Naive thymus-derived CD4-positive, alpha-beta T cell (primary cell): ENCODE data around the gene MAMDC2. TPM values are rescaled to one million over a fixed set of nuclear protein-coding genes. Genes with fewer than 3 reads are reported as not detected.

Experiments
- ATAC-seq: fragments of 150-1000 bp; cut with Tn5 transposase; 2 replicates; pipeline ENCODE4 v1.10.0; 2021; ENCODE audit warnings: mild to moderate bottlenecking, moderate library complexity
- CTCF ChIA-PET: fragments of 350-600 bp; sonication (Branson Sonifier 250); formaldehyde crosslinking; loops from one replicate; lab custom pipeline; 2021; ENCODE audit warnings: antibody characterized with exemption; lab: Charles Lee
- POLR2A ChIA-PET: fragments of 350-600 bp; sonication (Branson Sonifier 250); formaldehyde crosslinking; loops from one replicate; lab custom pipeline; 2021; ENCODE audit warnings: antibody characterized with exemption, inconsistent platforms; lab: Charles Lee
- DNase-seq, 9 donors: peaks; one replicate each; pipeline versions ENCODE4 v3.0.0 to v3.0.0-alpha.2; 2020 to 2022; ENCODE audit warnings: mixed read lengths in 1 of 9
- H3K27ac ChIP-seq: one replicate; pipeline ENCODE4 v1.7.0; 2013; ENCODE audit warnings: mild to moderate bottlenecking, low read depth, low read length, moderate library complexity
- H3K27me3 ChIP-seq, 2 donors: one replicate each; pipeline ENCODE4 v1.7.0; 2013; ENCODE audit warnings: low read length in 2 of 2, mild to moderate bottlenecking in 2 of 2, moderate library complexity in 2 of 2; ENCODE audit not compliant: control insufficient read depth in 2 of 2, insufficient read depth in 2 of 2
- H3K36me3 ChIP-seq, 3 experiments: 1 replicate in 2 of 3; 2 replicates in 1 of 3; pipeline ENCODE4 v1.7.0; 2013; ENCODE audit warnings: low read length in 3 of 3, mild to moderate bottlenecking in 3 of 3, moderate library complexity in 1 of 3; ENCODE audit not compliant: insufficient read depth in 3 of 3, control insufficient read depth in 2 of 3
- H3K4me1 ChIP-seq, 2 donors: one replicate each; pipeline ENCODE4 v1.7.0; 2013; ENCODE audit warnings: low read length in 2 of 2, mild to moderate bottlenecking in 2 of 2, moderate library complexity in 1 of 2; ENCODE audit not compliant: control insufficient read depth in 2 of 2, insufficient read depth in 2 of 2
- H3K4me3 ChIP-seq: 2 replicates; pipeline ENCODE4 v1.7.0; 2013; ENCODE audit warnings: mild to moderate bottlenecking, low read length
- H3K9me3 ChIP-seq, 3 experiments: 1 replicate in 2 of 3; 2 replicates in 1 of 3; pipeline ENCODE4 v1.7.0; 2013; ENCODE audit warnings: low read length in 3 of 3; ENCODE audit not compliant: control insufficient read depth in 2 of 3
- H3K27ac Mint-ChIP-seq, 9 donors: one replicate each; pipeline ENCODE4 v1.8.0; 2020 to 2022; ENCODE audit warnings: mixed read lengths in 9 of 9, mild to moderate bottlenecking in 8 of 9, moderate library complexity in 5 of 9, inconsistent platforms in 2 of 9
- H3K27me3 Mint-ChIP-seq, 5 donors: one replicate each; pipeline ENCODE4 v1.8.0; 2021 to 2022; ENCODE audit warnings: mixed read lengths in 5 of 5, mild to moderate bottlenecking in 1 of 5
- H3K36me3 Mint-ChIP-seq, 5 donors: one replicate each; pipeline ENCODE4 v1.8.0; 2020 to 2022; ENCODE audit warnings: mixed read lengths in 5 of 5, mild to moderate bottlenecking in 3 of 5, inconsistent platforms in 1 of 5
- H3K4me1 Mint-ChIP-seq, 7 donors: one replicate each; pipeline ENCODE4 v1.8.0; 2020 to 2022; ENCODE audit warnings: mixed read lengths in 7 of 7, mild to moderate bottlenecking in 3 of 7, inconsistent platforms in 1 of 7
- H3K4me3 Mint-ChIP-seq, 10 donors: one replicate each; pipeline ENCODE4 v1.8.0; 2020 to 2022; ENCODE audit warnings: mild to moderate bottlenecking in 10 of 10, mixed read lengths in 10 of 10, moderate library complexity in 6 of 10, inconsistent platforms in 2 of 10
- H3K9me3 Mint-ChIP-seq, 11 donors: one replicate each; pipeline ENCODE4 v1.8.0; 2020 to 2022; ENCODE audit warnings: mixed read lengths in 11 of 11, mild to moderate bottlenecking in 4 of 11, inconsistent platforms in 1 of 11, moderate library complexity in 1 of 11
- intact Hi-C, 2 donors: fragments of 100-400 bp; cut with micrococcal nuclease; formaldehyde crosslinking; loops; one replicate each; pipeline ENCODE4 v1.15.1; 2023
- polyA plus RNA-seq, 2 donors: library from polyadenylated mRNA; unstranded; fragments of 300-500 nt; fragmentation: Illumina TruSeq; gene quantifications; one replicate each; pipeline ENCODE4 v1.2.3, GENCODE V29; 2021
- total RNA-seq, 6 experiments: library from RNA in 5 of 6; stranded (reverse) in 5 of 6; gene quantifications; 1 replicate in 5 of 6; 2 replicates in 1 of 6; pipeline ENCODE4 v1.2.3 and lab custom pipeline; 2021 to 2026

Gene MAMDC2
- total and polyA plus RNA-seq, 7 experiments from 2014 or later = 0.61 TPM; not detected in 6

- DNase-seq (no peak), ATAC-seq (no peak)
- H3K27me3 Mint-ChIP-seq = peaks cover 4 to 17% (median 8%) of the 10 kb centered on the region in 5 donors
- no peaks in the 10 kb centered on the region for H3K9me3 ChIP-seq
- H3K4me1 ChIP-seq = no peaks in the 10 kb centered on the region
- H3K4me3 ChIP-seq = no peak overlapping the region
- POLR2A ChIA-PET = no interaction called here
- H3K4me3 Mint-ChIP-seq = no peak overlapping the region
- H3K36me3 ChIP-seq = no peaks in the 10 kb centered on the region
- no peaks in the 10 kb centered on the region for H3K4me1 Mint-ChIP-seq
- H3K27ac ChIP-seq = no peak overlapping the region
- no peaks in the 10 kb centered on the region for H3K27me3 ChIP-seq
- H3K9me3 Mint-ChIP-seq = peaks cover 0 to 6% (median 0%) of the 10 kb centered on the region in 11 donors
- CTCF ChIA-PET = interaction anchor here (0.6 kb wide), 1 partner anchor 17 kb away, joined by 3 read pairs; no protein-coding TSS in a partner anchor
- no peaks in the 10 kb centered on the region for H3K36me3 Mint-ChIP-seq
- intact Hi-C loops = no loop called here
- no peak overlapping the region for H3K27ac Mint-ChIP-seq
Observed at GRCh38 chr9:70093095-70093494, 49.4 kb downstream of the MAMDC2 start.

GRCh38 chr9:70093944-70094343 lies 50.3 kb downstream of the MAMDC2 start:
- Histone ChIP-seq H3K27ac (no peak overlapping the region), H3K36me3 (no peaks in the 10 kb centered on the region), H3K9me3 (no peaks in the 10 kb centered on the region), H3K4me3 (no peak overlapping the region), H3K4me1 (no peaks in the 10 kb centered on the region), H3K27me3 (no peaks in the 10 kb centered on the region)
- Mint-ChIP-seq H3K27ac (no peak overlapping the region), H3K27me3 (peaks cover 4 to 17% (median 11%) of the 10 kb centered on the region in 5 donors), H3K4me3 (no peak overlapping the region), H3K9me3 (peaks cover 0 to 6% (median 0%) of the 10 kb centered on the region in 11 donors), H3K36me3 (no peaks in the 10 kb centered on the region), H3K4me1 (no peaks in the 10 kb centered on the region)
- intact Hi-C loops = no loop called here
- no peak for DNase-seq
- ChIA-PET CTCF (no interaction called here), POLR2A (no interaction called here)
- ATAC-seq = peak; percentile 83

GRCh38 chr9:70094747-70095146 lies 51.1 kb downstream of the MAMDC2 start:
- ATAC-seq (no peak), DNase-seq (no peak)
- Mint-ChIP-seq H3K36me3 (no peaks in the 10 kb centered on the region), H3K4me3 (no peak overlapping the region), H3K27ac (no peak overlapping the region), H3K27me3 (peaks cover 4 to 16% (median 12%) of the 10 kb centered on the region in 5 donors), H3K9me3 (peaks cover 0 to 6% (median 0%) of the 10 kb centered on the region in 11 donors), H3K4me1 (no peaks in the 10 kb centered on the region)
- Histone ChIP-seq H3K4me3 (no peak overlapping the region), H3K27me3 (no peaks in the 10 kb centered on the region), H3K9me3 (no peaks in the 10 kb centered on the region), H3K36me3 (no peaks in the 10 kb centered on the region), H3K27ac (no peak overlapping the region), H3K4me1 (no peaks in the 10 kb centered on the region)
- POLR2A ChIA-PET = no interaction called here
- CTCF ChIA-PET = no interaction called here
- intact Hi-C loops = no loop called here

- ChIA-PET POLR2A (no interaction called here), CTCF (no interaction called here)
Observed at GRCh38 chr9:70097187-70097586, 53.5 kb downstream of the MAMDC2 start.

GRCh38 chr9:70100362-70100761 lies 56.7 kb downstream of the MAMDC2 start:
- no peaks in the 10 kb centered on the region for H3K9me3 ChIP-seq
- no peak overlapping the region for H3K4me3 ChIP-seq
- Mint-ChIP-seq H3K4me3 (no peak overlapping the region), H3K9me3 (peaks cover 0 to 2% (median 0%) of the 10 kb centered on the region in 11 donors), H3K27me3 (peaks cover 4 to 18% (median 7%) of the 10 kb centered on the region in 5 donors), H3K4me1 (peaks cover 0 to 1% (median 0%) of the 10 kb centered on the region in 7 donors), H3K36me3 (no peaks in the 10 kb centered on the region), H3K27ac (no peak overlapping the region)
- intact Hi-C loops = no loop called here
- no peak for ATAC-seq
- POLR2A ChIA-PET = no interaction called here
- no peaks in the 10 kb centered on the region for H3K36me3 ChIP-seq
- no peak overlapping the region for H3K27ac ChIP-seq
- CTCF ChIA-PET = interaction anchor here (1.7 kb wide), 1 partner anchor 12 kb away, joined by 5 read pairs; no protein-coding TSS in a partner anchor
- H3K4me1 ChIP-seq = no peaks in the 10 kb centered on the region
- DNase-seq = no peak
- H3K27me3 ChIP-seq = no peaks in the 10 kb centered on the region

More at GRCh38 chr9:70097187-70097586, 53.5 kb downstream of the MAMDC2 start:
- no peaks in the 10 kb centered on the region for H3K36me3 Mint-ChIP-seq
- Histone ChIP-seq H3K36me3 (no peaks in the 10 kb centered on the region), H3K4me3 (no peak overlapping the region), H3K27me3 (no peaks in the 10 kb centered on the region), H3K9me3 (no peaks in the 10 kb centered on the region), H3K4me1 (no peaks in the 10 kb centered on the region), H3K27ac (no peak overlapping the region)
- ATAC-seq (no peak), DNase-seq (no peak)
- H3K27ac Mint-ChIP-seq = no peak overlapping the region
- intact Hi-C loops = no loop called here
- H3K4me3 Mint-ChIP-seq = no peak overlapping the region
- peaks cover 0 to 6% (median 0%) of the 10 kb centered on the region in 11 donors for H3K9me3 Mint-ChIP-seq
- peaks cover 4 to 16% (median 12%) of the 10 kb centered on the region in 5 donors for H3K27me3 Mint-ChIP-seq
- H3K4me1 Mint-ChIP-seq = peaks cover 0 to 1% (median 0%) of the 10 kb centered on the region in 7 donors

GRCh38 chr9:70101265-70101664 lies 57.6 kb downstream of the MAMDC2 start:
- Histone ChIP-seq H3K36me3 (no peaks in the 10 kb centered on the region), H3K9me3 (no peaks in the 10 kb centered on the region), H3K27ac (no peak overlapping the region), H3K4me1 (no peaks in the 10 kb centered on the region), H3K4me3 (no peak overlapping the region), H3K27me3 (no peaks in the 10 kb centered on the region)
- Mint-ChIP-seq H3K27me3 (peaks cover 2 to 18% (median 5%) of the 10 kb centered on the region in 5 donors), H3K9me3 (no peaks in the 10 kb centered on the region), H3K4me3 (no peak overlapping the region), H3K27ac (no peak overlapping the region), H3K36me3 (no peaks in the 10 kb centered on the region), H3K4me1 (peaks cover 0 to 1% (median 0%) of the 10 kb centered on the region in 7 donors)
- ATAC-seq = no peak
- intact Hi-C loops = no loop called here
- ChIA-PET CTCF (interaction anchor here (1.7 kb wide), 1 partner anchor 11 kb away, joined by 5 read pairs; no protein-coding TSS in a partner anchor), POLR2A (no interaction called here)
- DNase-seq = no peak

GRCh38 chr9:70105147-70105546 lies 61.5 kb downstream of the MAMDC2 start:
- DNase-seq (no peak), ATAC-seq (no peak)
- Histone ChIP-seq H3K4me1 (no peaks in the 10 kb centered on the region), H3K9me3 (no peaks in the 10 kb centered on the region), H3K36me3 (no peaks in the 10 kb centered on the region), H3K27me3 (peaks cover 0 to 2% of the 10 kb centered on the region in 2 donors), H3K4me3 (no peak overlapping the region), H3K27ac (no peak overlapping the region)
- Mint-ChIP-seq H3K4me3 (no peak overlapping the region), H3K36me3 (no peaks in the 10 kb centered on the region), H3K4me1 (peaks cover 0 to 3% (median 1%) of the 10 kb centered on the region in 7 donors), H3K27me3 (peaks cover 1 to 13% (median 8%) of the 10 kb centered on the region in 5 donors), H3K27ac (no peak overlapping the region), H3K9me3 (no peaks in the 10 kb centered on the region)
- intact Hi-C loops = no loop called here
- ChIA-PET POLR2A (no interaction called here), CTCF (no interaction called here)
